DND-41 (cell line): Measurements from ENCODE around the gene THUMPD2.

Experiments used
- ATAC-seq: fragments of 200-7000 bp; cut with Tn5 transposase; 3 replicates; pipeline ENCODE4 v1.9.1; 2021; ENCODE audit warnings: low read depth; ENCODE audit not compliant: insufficient read depth
- DNase-seq: peaks from one replicate; pipeline ENCODE4 v3.0.0-alpha.2; 2020
- H2AFZ ChIP-seq: 2 replicates; pipeline ENCODE4 v1.6.0; 2012; ENCODE audit warnings: low read depth, low read length
- H3K27ac ChIP-seq: 2 replicates; pipeline ENCODE4 v1.5.1; 2012; ENCODE audit warnings: low read length, inconsistent platforms
- H3K27me3 ChIP-seq: fragments of 200-600 bp; sonication (generic); 2 replicates; pipeline ENCODE4 v1.6.0; 2012; ENCODE audit warnings: low read length, mild to moderate bottlenecking, inconsistent platforms; ENCODE audit not compliant: insufficient read depth, poor library complexity
- H3K36me3 ChIP-seq: 2 replicates; pipeline ENCODE4 v1.5.1; 2012; ENCODE audit warnings: low read length, inconsistent platforms; ENCODE audit not compliant: insufficient read depth
- H3K4me1 ChIP-seq: 2 replicates; pipeline ENCODE4 v1.5.1; 2012; ENCODE audit warnings: mild to moderate bottlenecking, low read length; ENCODE audit not compliant: insufficient read depth
- H3K4me2 ChIP-seq: 2 replicates; pipeline ENCODE4 v1.6.0; 2012; ENCODE audit warnings: mild to moderate bottlenecking, moderate library complexity, low read length, inconsistent platforms; ENCODE audit not compliant: insufficient read depth
- H3K4me3 ChIP-seq, 2 experiments: fragments of 200-600 bp in 1 of 2; shearing (Covaris generic) in 1 of 2; 2 replicates each; pipeline ENCODE4 v1.5.1; 2012 to 2016; ENCODE audit warnings: inconsistent platforms in 2 of 2, low read length in 2 of 2, mild to moderate bottlenecking in 2 of 2, low read depth in 1 of 2, moderate library complexity in 1 of 2
- H3K79me2 ChIP-seq: 2 replicates; pipeline ENCODE4 v1.6.0; 2012; ENCODE audit warnings: low read length, inconsistent platforms; ENCODE audit not compliant: insufficient read depth
- H3K9ac ChIP-seq: 2 replicates; pipeline ENCODE4 v1.6.0; 2012; ENCODE audit warnings: low read depth, mild to moderate bottlenecking, inconsistent platforms, low read length, moderate library complexity
- H3K9me3 ChIP-seq: 2 replicates; pipeline ENCODE4 v1.5.1; 2012; ENCODE audit warnings: low read length, moderate library complexity, mild to moderate bottlenecking, inconsistent platforms; ENCODE audit not compliant: insufficient read depth, severe bottlenecking
- H4K20me1 ChIP-seq: 2 replicates; pipeline ENCODE4 v1.6.0; 2012; ENCODE audit warnings: low read length; ENCODE audit not compliant: insufficient read depth
- CTCF ChIP-seq: IDR thresholded peaks from 2 replicates; pipeline ENCODE4 v1.5.1; 2012; ENCODE audit warnings: borderline replicate concordance, low read length, moderate library complexity, mild to moderate bottlenecking; ENCODE audit not compliant: poor library complexity, severe bottlenecking; ENCODE audit errors: extremely low read depth
- EZH2 ChIP-seq: IDR thresholded peaks from 3 replicates; pipeline ENCODE4 v1.6.1; 2012; ENCODE audit warnings: borderline replicate concordance, low read depth, mild to moderate bottlenecking, moderate library complexity, low read length, inconsistent platforms; ENCODE audit not compliant: severe bottlenecking

Gene THUMPD2

DNA sequence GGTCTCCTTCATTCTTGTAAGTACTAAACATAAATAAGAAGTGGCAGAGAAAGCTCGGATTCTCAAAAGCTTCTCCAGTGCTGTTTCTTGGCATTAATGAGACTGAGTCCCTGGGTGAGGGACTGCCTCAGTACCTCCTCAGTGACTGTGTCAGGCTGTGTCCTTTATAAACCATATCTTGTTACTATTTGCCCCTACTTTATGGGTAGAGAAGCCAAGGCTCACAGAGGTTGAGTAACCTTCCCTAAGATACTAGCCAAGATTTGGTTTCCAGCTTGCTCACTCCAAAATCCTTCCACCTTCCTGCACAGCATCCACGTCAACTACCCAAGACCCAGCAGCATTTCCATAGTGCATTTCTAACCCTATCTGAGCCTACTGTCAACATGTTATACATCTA lies 55.6 kb downstream of the THUMPD2 start:
- DNase-seq (no peak), ATAC-seq (no peak)
- Histone ChIP-seq H3K9me3 (no peaks in the 10 kb centered on the region), H3K27me3 (no peaks in the 10 kb centered on the region), H3K4me1 (peaks cover 7% of the 10 kb centered on the region), H3K4me2 (no peak overlapping the region), H3K4me3 (no peak overlapping the region), H3K36me3 (no peaks in the 10 kb centered on the region), H3K9ac (no peak overlapping the region), H4K20me1 (no peaks in the 10 kb centered on the region), H3K27ac (no peak overlapping the region), H3K79me2 (no peaks in the 10 kb centered on the region), H2AFZ (no peak overlapping the region)
- TF ChIP-seq CTCF (no peak), EZH2 (no peak)

- no peak for TF ChIP-seq CTCF
- TF ChIP-seq EZH2 = no peak
- no peaks in the 10 kb centered on the region for H3K27me3 ChIP-seq
These were observed 58.1 kb downstream of the THUMPD2 start for GRCh38 chr2:39720970-39721369.

DNA sequence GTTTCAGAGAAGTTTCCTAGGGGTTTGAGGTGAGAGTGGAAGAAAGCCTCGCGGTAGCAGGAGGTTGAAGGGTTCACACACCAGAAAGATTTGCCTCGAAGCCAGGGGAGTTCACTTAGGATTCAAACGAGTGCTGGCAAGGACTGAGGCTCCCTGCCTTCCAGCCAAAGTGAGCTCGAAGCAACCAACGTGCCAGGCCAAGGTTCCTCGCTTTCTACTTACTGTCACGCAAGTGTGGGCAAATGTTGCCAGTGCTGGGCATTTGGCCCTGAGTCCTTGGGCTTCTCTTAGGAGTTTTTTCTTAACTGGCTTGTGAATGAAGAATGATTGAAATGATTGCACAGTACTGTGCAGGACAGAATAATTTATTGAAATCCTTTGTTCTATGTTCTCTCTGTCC lies 59.7 kb downstream of the THUMPD2 start:
- Histone ChIP-seq H2AFZ (no peak overlapping the region), H4K20me1 (no peaks in the 10 kb centered on the region), H3K27ac (no peak overlapping the region), H3K27me3 (no peaks in the 10 kb centered on the region), H3K9me3 (no peaks in the 10 kb centered on the region), H3K4me3 (no peak overlapping the region), H3K36me3 (no peaks in the 10 kb centered on the region), H3K9ac (no peak overlapping the region), H3K4me1 (no peaks in the 10 kb centered on the region), H3K79me2 (no peaks in the 10 kb centered on the region), H3K4me2 (no peak overlapping the region)
- ATAC-seq (no peak), DNase-seq (no peak)
- TF ChIP-seq EZH2 (no peak), CTCF (no peak)

More at GRCh38 chr2:39720970-39721369, 58.1 kb downstream of the THUMPD2 start:
- H3K4me3 ChIP-seq = no peak overlapping the region
- no peaks in the 10 kb centered on the region for H3K36me3 ChIP-seq
- no peaks in the 10 kb centered on the region for H3K79me2 ChIP-seq
- no peaks in the 10 kb centered on the region for H4K20me1 ChIP-seq
- DNase-seq = no peak
- H3K9me3 ChIP-seq = no peaks in the 10 kb centered on the region
- no peak for ATAC-seq
- no peak overlapping the region for H2AFZ ChIP-seq
- no peak overlapping the region for H3K27ac ChIP-seq
- H3K4me1 ChIP-seq = no peaks in the 10 kb centered on the region
- no peak overlapping the region for H3K4me2 ChIP-seq
- no peak overlapping the region for H3K9ac ChIP-seq

- no peak overlapping the region for H3K27ac ChIP-seq
- DNase-seq (no peak), ATAC-seq (no peak)
- H4K20me1 ChIP-seq = no peaks in the 10 kb centered on the region
- H3K27me3 ChIP-seq = no peaks in the 10 kb centered on the region
- H3K79me2 ChIP-seq = no peaks in the 10 kb centered on the region
- no peak overlapping the region for H3K9ac ChIP-seq
- H3K4me2 ChIP-seq = no peak overlapping the region
- no peak overlapping the region for H2AFZ ChIP-seq
- no peak overlapping the region for H3K4me3 ChIP-seq
- H3K9me3 ChIP-seq = no peaks in the 10 kb centered on the region
- H3K36me3 ChIP-seq = no peaks in the 10 kb centered on the region
- TF ChIP-seq CTCF (no peak), EZH2 (no peak)
- H3K4me1 ChIP-seq = no peaks in the 10 kb centered on the region
These were observed 60.6 kb downstream of the THUMPD2 start for GRCh38 chr2:39718483-39718882.
